ENCODE measurements around the gene FCN3.
"Not testable (repeated sequence)": the region's sequence is repeated elsewhere in the genome, so short reads cannot be mapped to it uniquely, and the experiment has no call there.

Gene FCN3

DNA sequence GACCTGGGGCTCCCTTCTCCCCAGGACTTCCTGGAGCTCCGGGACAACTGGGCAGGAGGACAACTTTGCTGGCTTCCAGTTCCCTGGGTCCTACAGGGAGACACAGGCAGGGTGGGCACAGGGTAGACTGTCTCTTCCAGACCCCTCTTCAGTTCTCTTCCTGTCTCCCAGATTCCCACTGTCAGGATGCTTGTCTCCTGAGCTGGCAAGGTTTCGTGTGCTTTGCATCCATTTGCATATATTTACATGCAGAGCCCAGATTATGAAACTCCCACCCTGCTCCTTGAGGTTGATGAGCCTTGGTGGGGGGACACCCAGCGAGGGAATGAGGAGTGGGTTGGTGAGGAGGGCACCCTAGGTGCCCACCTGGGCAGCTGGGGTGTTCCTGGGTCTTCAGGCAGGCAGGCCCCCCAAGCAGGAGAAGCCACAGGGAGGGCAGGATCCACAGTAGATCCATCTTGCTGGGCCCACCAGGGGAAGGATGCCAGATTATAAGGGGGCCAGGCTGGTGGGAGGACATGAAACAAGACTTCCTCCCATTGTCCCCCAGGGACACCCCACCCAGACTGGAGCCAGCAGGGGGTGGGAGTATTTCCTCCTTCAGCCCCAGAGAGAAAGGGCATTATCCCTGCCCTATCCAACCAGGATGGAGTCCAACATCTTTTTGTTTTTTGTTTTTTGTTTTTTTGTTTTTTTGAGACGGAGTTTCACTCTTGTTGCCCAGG lies at the start of gene FCN3:
Gene FCN3 (minus strand): TSS at position 463 of the 725 bp plus-strand sequence. CDS start 6 bp downstream, at position 457.
- H3K4me3 ChIP-seq (ENCODE audit: low read length), result no peak within 1 kb of the TSS
- no peak for TF ChIP-seq ZNF274 (IDR thresholded peaks at IDR 0.05; ENCODE audit: low read depth, low read length)

GRCh38 chr1:27423709-27424108 lies 49.1 kb upstream of the FCN3 start:
- no peak overlapping the region for H3K4me3 ChIP-seq (ENCODE audit: low read length)
- no peak for TF ChIP-seq ZNF274 (IDR thresholded peaks at IDR 0.05; ENCODE audit: low read depth, low read length)

DNA sequence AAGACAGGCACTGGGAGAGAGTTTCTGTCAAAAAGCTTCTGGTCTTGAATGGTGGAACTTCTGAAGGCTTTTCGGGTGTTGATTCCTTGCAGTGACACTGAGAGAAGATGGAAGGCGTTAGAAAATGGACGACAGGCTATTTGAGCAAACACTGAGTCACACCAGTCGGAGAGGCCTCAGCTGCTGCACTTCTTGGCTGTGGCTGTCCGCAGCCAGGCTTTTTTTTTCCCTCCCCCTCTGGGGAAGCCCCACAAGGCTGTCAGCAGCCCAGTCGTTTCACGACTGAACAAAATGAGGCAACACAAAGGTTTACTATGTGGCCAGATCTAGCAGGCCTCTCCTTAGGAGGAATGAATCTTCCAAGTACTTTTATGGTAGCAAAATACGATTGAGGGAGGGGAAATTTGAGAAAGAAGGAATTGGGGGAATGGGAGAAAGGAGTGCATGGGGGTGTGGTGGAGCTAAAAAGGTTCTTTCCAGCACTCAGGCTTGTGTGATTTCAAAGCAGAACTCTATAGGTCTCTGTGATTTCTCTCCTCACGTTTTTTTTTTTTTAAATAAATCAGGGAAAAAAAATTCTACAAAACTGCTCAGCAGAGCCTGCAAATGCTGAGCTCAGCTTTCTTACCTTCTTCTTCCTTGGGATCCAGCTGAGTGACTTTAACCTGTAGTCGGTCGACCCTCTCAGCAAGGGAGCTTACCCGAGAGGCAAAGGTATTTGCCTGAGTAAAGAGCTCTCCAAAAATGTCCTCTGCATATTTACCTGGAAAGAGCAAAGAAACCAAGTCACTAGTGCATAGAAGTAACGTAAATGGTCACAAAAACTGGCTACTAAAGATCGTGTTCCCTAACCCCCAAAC lies 43.9 kb upstream of the FCN3 start:
- TF ChIP-seq ZNF274 (IDR thresholded peaks at IDR 0.05; ENCODE audit: low read depth, low read length), result no peak
- H3K4me3 ChIP-seq (ENCODE audit: low read length), result no peak overlapping the region; the same call in 1 of the 2 replicates

GRCh38 chr1:27417713-27418112 lies 43.1 kb upstream of the FCN3 start:
- H3K4me3 ChIP-seq (ENCODE audit: low read length), result no peak overlapping the region
- TF ChIP-seq ZNF274 (IDR thresholded peaks at IDR 0.05; ENCODE audit: low read depth, low read length), result no peak

DNA sequence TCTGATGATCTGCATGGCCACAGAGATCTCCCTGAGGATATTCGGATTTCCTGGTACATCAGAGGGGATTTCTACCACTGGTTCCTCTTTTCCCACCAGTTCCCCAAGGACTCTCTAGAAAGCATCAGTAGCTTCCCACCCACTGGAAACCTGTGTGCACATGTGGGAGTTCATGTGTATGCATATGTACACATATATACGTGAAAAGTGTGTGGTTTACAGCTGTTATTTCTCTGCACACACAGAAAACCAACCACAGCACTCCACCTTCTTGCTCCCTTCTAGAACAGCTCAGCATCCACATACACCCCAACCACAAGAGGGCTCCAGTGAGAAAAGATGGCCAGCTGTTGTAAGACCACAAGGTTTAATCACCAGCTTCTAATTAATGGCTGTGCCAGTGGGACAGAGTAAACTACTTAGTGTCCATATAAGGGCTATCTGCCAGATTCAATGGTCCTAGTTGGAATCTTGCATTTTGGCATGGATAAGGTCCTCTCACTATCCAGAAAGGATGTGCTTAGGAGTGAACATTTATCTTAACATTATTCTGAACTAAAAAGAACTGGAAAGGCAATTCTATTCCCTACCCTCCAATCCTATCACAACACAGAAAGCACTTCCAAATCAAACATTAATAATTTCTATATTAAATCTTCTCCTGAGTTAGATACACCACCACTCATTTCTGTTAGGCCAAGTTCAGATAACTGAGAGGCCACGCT lies 41.9 kb upstream of the FCN3 start:
- no peak for TF ChIP-seq ZNF274 (IDR thresholded peaks at IDR 0.05; ENCODE audit: low read depth, low read length)
- no peak overlapping the region for H3K4me3 ChIP-seq (ENCODE audit: low read length)

DNA sequence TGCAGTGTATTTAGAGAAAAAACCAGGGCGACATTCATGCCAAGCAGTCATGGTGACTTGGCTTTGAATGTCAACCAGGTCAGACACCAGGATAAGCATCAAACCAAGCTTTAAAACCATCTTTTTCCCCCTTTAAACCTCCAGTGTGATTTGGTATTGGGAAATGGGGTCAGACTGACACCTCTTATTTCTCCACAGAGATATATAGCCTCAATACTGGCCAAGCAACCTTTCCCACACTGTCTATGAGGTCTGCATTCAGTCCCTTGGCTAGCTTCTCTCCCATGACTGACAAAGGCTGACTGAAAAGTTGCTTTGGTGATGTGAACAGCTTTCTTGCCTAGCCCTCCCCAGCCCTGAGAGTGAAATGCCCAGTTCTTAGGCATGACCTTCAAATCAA lies 39.5 kb upstream of the FCN3 start:
- no peak for TF ChIP-seq ZNF274 (IDR thresholded peaks at IDR 0.05; ENCODE audit: low read depth, low read length)
- no peak overlapping the region for H3K4me3 ChIP-seq (ENCODE audit: low read length)

DNA sequence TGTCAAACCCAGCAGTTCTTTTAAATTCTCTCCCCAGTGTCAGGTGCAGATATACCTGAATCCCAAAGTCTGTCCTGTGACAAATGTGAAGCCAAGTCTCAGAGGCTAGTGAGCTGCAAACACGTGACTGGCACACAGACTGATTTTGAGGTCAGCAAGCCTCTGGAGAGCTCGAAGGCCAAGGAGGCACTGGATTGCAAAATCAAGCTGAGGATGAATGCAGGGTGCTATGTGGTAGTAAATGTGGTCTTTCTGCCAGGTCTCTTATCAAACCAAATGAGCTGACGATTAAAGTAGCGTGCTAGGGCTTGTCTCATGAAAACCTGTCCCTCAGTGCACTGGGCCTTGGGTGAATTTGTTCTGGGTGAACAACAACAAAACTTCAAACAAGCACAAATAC lies 38.4 kb upstream of the FCN3 start:
- TF ChIP-seq ZNF274 (IDR thresholded peaks at IDR 0.05; ENCODE audit: low read depth, low read length), result no peak
- no peak overlapping the region for H3K4me3 ChIP-seq (ENCODE audit: low read length)

GRCh38 chr1:27412502-27412901 lies 37.9 kb upstream of the FCN3 start:
- TF ChIP-seq ZNF274 (IDR thresholded peaks at IDR 0.05; ENCODE audit: low read depth, low read length), result no peak
- H3K4me3 ChIP-seq (ENCODE audit: low read length), result no peak overlapping the region

DNA sequence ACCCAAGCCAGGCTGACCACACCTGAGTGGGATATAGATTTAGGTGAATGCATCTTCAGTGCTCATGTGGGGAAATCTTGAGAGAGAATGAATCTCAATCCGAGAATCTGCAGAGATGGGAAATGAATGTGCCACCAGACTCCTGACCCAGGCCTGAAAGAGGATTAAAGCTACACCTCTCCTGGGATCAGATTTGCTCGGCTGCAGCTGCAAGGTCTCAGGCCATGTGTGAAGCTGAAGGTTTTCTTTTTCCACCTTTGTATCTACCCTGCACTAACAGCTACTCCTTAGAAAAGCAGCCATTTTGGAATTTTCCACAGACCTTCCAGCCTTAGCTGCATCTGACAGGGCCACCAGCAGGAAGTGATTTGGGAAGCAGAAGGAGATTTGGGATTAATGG lies 36.1 kb upstream of the FCN3 start:
- TF ChIP-seq ZNF274 (IDR thresholded peaks at IDR 0.05; ENCODE audit: low read depth, low read length), result no peak
- H3K4me3 ChIP-seq (ENCODE audit: low read length), result no peak overlapping the region

GRCh38 chr1:27409669-27410068 lies 35.0 kb upstream of the FCN3 start:
- TF ChIP-seq ZNF274 (IDR thresholded peaks at IDR 0.05; ENCODE audit: low read depth, low read length), result no peak
- no peak overlapping the region for H3K4me3 ChIP-seq (ENCODE audit: low read length)

DNA sequence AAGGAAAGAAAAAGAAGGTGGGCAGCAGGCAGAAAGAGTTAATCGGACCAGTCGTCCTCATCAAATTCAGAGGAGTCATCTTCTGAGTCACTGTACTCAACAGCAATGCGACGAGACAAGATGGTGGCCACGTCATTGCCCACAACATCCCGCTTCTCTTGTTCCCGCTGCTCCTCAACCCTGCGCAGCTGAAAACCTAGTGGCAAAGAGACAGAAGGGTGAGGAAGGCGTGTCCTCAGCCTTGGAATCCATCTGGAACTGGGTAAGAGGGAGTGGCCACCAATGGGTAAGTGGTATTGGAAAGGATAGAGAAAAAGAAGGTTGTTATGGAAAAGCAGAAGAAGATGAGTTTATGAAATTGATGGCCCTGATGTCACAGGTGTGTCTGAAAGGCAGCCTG lies 33.5 kb upstream of the FCN3 start:
- no peak for TF ChIP-seq ZNF274 (IDR thresholded peaks at IDR 0.05; ENCODE audit: low read depth, low read length)
- no peak overlapping the region for H3K4me3 ChIP-seq (ENCODE audit: low read length)

DNA sequence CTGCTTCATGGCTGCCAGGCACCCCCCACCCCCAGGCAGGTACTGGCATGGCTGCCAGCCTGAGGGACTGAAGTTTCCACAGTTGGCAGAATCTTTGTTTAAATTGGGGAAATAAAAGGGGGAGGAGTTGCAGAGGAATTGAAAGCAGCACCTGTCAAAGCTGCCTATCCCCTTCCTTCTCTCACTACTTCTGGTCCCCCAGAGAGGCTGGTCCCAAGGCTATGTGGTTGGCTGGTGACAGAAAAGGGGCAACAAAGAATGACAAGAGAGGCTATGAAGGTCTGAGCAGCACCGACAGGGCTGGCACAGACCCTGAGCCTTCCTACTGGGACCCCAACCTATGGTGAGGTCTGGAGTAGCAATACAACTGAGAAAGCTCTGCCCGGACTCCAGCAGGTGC lies 32.2 kb upstream of the FCN3 start:
- not testable (repeated sequence) for H3K4me3 ChIP-seq (ENCODE audit: low read length)

DNA sequence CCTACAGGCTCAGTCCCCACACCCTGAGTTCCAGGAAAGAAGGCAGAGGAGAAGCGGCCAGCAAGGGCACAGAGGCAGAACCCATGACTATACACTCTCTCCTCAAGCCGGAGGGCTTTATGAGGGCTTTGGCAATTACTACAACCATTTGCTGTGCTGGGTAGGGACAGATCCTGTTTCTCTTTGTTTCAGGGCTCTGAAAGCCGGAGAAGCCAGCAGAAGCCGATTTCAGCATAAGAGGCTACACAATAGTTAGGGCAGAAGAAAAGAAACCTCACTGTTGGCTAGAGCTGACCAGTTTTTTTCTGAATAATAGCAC lies 31.7 kb upstream of the FCN3 start:
- no peak overlapping the region for H3K4me3 ChIP-seq (ENCODE audit: low read length)
- TF ChIP-seq ZNF274 (IDR thresholded peaks at IDR 0.05; ENCODE audit: low read depth, low read length), result no peak

DNA sequence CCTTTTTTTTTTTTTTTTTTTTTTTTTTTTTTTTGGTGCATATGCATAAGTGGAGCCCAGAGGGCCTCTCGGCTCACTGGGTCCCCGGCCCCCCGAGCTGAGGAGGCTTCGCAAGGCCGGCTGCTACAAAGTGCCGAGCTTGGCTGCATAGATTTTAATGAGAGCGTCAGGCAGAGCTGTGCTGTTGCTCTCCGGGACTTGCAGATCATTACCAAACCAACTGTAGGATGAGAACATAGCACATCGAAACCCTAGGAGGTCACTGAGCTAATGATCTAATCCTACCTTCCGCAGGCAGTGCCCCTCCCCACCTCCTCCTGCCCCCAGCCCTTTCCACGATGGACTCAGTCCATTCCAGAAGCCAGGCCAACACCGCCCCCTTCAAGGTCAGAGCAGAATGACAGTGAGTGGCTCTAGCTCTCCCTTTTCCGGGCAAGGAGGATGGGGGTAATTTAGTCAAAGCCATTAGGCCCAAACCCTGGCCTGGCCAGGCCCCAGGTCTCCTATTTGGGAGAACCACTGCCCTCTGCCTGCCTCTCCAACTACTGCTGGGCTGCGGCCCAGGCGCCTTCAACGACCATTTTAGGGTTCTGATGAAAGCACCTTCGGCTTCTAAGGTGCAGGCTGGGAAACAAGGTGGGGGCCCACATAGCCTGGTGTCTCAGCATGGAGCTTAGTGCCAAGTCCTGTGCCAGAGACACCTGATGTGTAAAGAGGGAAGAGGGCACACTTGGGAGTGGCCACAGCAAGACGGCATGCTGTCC lies 31.2 kb upstream of the FCN3 start:
- not testable (repeated sequence) for H3K4me3 ChIP-seq (ENCODE audit: low read length)
